AG09309 (cell line): ENCODE measurements around the gene ZNF618.

Source experiments
- DNase-seq: peaks from one replicate; pipeline ENCODE4 v3.0.0-alpha.2; 2010; ENCODE audit warnings: low read depth
- H3K4me3 ChIP-seq: 2 replicates; pipeline ENCODE4 v1.5.1; 2011; ENCODE audit warnings: mild to moderate bottlenecking, low read depth, low read length, moderate library complexity; ENCODE audit not compliant: control insufficient read depth
- TF ChIP-seq, protein P1 (sequence below): IDR thresholded peaks from 2 replicates; pipeline ENCODE4 v1.5.1; 2011; ENCODE audit warnings: mild to moderate bottlenecking, low read depth, low read length, inconsistent platforms; ENCODE audit not compliant: insufficient read depth, control insufficient read depth; ENCODE audit errors: missing control alignments

Gene ZNF618

DNA sequence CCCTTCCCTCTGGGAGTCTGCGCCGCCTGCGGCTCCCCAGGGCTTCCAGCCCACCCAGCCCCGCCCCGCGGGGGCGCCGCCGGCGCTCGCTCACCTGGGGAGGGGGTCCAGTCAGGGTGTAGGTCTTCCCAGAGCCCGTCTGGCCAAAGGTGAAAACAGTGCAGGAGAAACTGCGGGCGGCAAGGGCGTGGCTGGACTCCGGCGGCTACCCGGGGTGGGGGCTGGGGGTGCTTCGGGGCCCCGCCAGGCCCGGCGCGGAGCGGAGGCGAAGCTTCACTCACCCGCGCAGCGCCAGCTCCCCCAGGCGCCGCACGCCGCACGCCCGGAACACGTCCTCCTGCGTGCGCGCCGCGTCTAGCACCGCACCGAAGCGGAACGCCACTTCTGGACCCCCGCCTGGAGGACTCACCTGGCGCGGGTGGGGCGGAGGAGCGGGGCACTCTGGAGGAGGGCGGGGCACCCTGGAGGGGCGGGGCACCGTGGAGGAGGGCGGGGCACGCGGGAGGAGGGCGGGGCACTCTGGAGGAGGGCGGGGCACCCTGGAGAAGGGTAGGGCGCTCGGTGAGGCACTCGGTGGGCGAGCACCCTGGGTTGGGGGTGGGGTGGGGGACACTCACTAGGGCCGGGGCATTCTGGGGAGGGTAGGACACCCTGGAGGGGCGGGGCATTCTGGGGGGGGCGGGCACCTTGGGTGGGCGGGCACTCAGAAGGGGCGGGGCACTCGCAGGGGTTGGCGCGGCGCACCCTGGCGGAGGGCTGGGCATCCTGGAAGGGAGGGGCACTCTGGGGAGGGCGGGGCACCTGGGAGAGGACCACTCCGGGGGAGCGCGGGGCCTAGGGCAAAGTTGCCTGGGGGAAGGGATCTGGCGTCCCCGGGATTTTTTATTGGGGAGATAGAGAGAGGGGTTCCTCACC, 222.2 kb downstream of the ZNF618 start:
- DNase-seq: no peak
- peak overlapping the region; percentile 3; the same call in 1 of the 2 replicates for H3K4me3 ChIP-seq
- TF ChIP-seq, protein P1, sequence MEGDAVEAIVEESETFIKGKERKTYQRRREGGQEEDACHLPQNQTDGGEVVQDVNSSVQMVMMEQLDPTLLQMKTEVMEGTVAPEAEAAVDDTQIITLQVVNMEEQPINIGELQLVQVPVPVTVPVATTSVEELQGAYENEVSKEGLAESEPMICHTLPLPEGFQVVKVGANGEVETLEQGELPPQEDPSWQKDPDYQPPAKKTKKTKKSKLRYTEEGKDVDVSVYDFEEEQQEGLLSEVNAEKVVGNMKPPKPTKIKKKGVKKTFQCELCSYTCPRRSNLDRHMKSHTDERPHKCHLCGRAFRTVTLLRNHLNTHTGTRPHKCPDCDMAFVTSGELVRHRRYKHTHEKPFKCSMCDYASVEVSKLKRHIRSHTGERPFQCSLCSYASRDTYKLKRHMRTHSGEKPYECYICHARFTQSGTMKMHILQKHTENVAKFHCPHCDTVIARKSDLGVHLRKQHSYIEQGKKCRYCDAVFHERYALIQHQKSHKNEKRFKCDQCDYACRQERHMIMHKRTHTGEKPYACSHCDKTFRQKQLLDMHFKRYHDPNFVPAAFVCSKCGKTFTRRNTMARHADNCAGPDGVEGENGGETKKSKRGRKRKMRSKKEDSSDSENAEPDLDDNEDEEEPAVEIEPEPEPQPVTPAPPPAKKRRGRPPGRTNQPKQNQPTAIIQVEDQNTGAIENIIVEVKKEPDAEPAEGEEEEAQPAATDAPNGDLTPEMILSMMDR: no peak

DNA sequence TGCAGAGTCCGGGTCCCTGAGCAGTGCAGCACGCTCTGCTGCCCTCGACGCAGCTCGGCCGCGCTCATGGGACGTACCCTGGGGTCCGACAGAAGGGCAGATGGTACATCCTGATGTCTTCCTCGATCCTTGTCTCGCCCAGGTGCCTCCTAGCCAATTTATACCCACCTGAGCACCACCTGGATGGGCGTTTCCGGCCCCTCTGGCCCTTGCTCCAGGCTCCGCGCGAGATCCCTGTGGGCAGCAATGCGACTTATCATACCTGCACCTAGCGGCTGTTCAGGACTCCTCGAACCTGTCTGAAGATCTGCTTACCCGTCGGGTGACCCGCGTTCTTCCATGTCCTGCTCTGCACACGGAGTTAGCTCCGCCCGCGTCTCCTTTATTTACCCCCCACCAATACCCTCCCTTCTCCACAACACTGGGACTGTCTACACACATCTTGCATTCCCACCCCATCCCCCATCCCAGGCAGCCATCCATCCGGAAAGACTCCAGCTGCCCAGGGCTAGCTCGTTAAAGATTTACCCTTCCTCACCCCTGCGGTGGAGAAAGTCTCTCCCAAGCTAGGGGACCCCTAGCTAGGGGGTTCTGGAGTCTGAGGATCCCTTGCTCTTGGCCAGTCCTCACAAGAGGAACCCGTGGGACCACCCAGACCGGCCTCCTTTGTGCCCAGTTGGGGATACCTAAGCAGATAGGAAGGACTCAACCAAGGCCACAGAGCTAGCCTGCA, 223.0 kb downstream of the ZNF618 start, which contains the start of gene KIF12:
Gene KIF12 (minus strand): TSS at position 357 of the 733 bp plus-strand sequence. CDS start 16 bp downstream, at position 341.
- no peak within 1 kb of the TSS; the same call in 1 of the 2 replicates for H3K4me3 ChIP-seq
- TF ChIP-seq, protein P1: no peak
- no peak for DNase-seq

DNA sequence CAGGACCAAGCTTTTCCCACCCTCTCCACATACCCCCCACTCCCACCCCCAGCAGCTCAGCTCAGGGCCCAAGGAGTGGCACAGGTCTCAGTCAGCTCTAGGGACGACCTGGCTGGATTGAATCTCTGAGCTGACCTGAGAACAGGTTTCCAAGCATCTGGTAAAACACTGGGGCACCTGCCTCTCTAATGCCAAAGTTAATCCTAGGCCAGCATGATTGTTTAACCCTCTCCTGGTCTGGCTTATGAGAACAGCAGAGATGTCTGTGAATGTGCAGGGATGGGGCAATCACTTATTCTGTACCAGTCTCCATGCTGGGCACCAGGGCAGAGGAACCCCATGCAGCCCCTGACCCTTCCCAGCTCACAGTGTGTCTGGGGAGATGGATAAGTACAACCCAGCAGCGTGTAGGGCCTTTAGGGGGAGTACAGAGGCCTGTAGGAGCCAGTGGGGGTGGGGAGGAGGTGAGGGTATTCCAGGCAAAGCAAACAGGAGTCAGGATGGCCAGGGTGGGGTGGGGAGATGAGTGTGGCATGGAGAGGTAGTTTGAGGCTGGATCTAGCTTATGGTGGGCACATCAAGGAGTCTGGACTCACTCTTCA, 223.7 kb downstream of the ZNF618 start:
- TF ChIP-seq, protein P1: no peak
- no peak for DNase-seq
- no peak overlapping the region for H3K4me3 ChIP-seq

- TF ChIP-seq, protein P1: no peak
- no peak for DNase-seq
- H3K4me3 ChIP-seq: no peak overlapping the region
Measured at GRCh38 chr9:114100536-114100935, 224.4 kb downstream of the ZNF618 start.

DNA sequence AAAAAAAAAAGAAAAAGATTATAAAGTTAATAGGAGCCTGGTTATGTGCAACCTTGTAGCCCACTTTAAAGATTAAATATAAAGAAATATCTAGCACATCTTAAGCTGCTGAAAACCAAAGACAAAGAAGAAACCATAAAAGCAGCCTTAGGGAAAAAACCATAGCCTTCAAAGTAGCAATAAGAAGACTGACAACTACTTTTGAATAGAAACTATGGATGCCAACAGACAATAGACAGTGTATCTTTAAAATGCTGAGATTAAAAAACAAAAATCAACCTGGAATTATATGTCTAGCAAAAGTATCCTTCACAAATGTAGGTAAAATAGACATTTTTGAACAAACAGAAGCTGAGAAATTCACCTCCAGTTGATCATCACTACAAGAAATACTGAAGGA, 226.4 kb downstream of the ZNF618 start:
- DNase-seq: no peak
- TF ChIP-seq, protein P1: no peak
- H3K4me3 ChIP-seq: no peak overlapping the region

- H3K4me3 ChIP-seq: no peak overlapping the region
- TF ChIP-seq, protein P1: no peak
- no peak for DNase-seq
Measured at GRCh38 chr9:114105236-114105635, 229.1 kb downstream of the ZNF618 start.
